Testis (tissue), 2 donors: ENCODE measurements around the gene FAM98A.

Experiments used
- POLR2A ChIP-seq: fragments of 450-650 bp; IDR thresholded peaks from one replicate; pipeline ENCODE4 v1.6.1; 2017; ENCODE audit warnings: antibody characterized with exemption, mild to moderate bottlenecking, moderate library complexity
- TF ChIP-seq, protein P1 (sequence below), 3 experiments: fragments of 450-650 bp in 2 of 3; fragments of 200-600 bp in 1 of 3; sonication (generic) in 1 of 3; IDR thresholded peaks; one replicate each; pipeline ENCODE4 v1.5.1; 2016 to 2019; ENCODE audit warnings: antibody characterized with exemption in 3 of 3, mild to moderate bottlenecking in 2 of 3, moderate library complexity in 1 of 3

DNA sequence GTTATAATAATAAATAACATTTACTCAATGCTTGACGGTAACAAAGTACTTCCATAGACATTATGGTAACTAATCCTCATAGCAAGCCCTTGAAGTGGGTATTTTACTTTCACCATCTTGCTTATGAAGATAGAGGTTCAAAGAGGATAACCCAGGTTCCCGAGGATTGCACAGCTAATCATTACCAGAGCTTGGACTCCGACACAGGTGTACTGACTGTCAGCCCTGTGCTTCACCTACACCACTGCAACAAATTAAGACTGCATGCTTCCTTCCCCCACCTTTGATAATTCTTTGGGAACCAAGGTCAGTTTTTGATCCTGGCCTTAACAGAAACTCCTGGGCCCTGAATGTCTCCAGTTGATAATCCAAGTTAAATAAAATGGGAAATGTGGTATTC lies 48.9 kb downstream of the FAM98A start:
- TF ChIP-seq, protein P1, sequence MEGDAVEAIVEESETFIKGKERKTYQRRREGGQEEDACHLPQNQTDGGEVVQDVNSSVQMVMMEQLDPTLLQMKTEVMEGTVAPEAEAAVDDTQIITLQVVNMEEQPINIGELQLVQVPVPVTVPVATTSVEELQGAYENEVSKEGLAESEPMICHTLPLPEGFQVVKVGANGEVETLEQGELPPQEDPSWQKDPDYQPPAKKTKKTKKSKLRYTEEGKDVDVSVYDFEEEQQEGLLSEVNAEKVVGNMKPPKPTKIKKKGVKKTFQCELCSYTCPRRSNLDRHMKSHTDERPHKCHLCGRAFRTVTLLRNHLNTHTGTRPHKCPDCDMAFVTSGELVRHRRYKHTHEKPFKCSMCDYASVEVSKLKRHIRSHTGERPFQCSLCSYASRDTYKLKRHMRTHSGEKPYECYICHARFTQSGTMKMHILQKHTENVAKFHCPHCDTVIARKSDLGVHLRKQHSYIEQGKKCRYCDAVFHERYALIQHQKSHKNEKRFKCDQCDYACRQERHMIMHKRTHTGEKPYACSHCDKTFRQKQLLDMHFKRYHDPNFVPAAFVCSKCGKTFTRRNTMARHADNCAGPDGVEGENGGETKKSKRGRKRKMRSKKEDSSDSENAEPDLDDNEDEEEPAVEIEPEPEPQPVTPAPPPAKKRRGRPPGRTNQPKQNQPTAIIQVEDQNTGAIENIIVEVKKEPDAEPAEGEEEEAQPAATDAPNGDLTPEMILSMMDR (IDR thresholded peaks at IDR 0.05), result no peak
- no peak for TF ChIP-seq POLR2A
